Epithelial cell of proximal tubule (primary cell): ENCODE measurements around the gene C2CD4D. TPM values are rescaled to one million over a fixed set of nuclear protein-coding genes. Genes with fewer than 3 reads are reported as not detected.
A peak's percentile ranks its signal among the peaks of the same experiment; 100 is the strongest.

ENCODE experiments used
- DNase-seq: peaks from one replicate; pipeline ENCODE4 v3.0.0-alpha.2; 2011; ENCODE audit warnings: low read depth
- H3K4me3 ChIP-seq: 2 replicates; pipeline ENCODE4 v1.5.1; 2011; ENCODE audit warnings: low read depth, mild to moderate bottlenecking, low read length
- total RNA-seq: library from RNA; depleted of rRNA; stranded (reverse); fragments of >200 nt; gene quantifications from 2 replicates; pipeline ENCODE4 v1.2.3, GENCODE V29; 2015
- TF ChIP-seq, protein P1 (sequence below): conservative IDR thresholded peaks from 2 replicates; pipeline ENCODE4 v1.5.1; 2012; ENCODE audit warnings: low read depth, mild to moderate bottlenecking, low read length

C2CD4D gene
- total RNA-seq, 1 donor from 2014 or later, result 1.0 TPM

DNA sequence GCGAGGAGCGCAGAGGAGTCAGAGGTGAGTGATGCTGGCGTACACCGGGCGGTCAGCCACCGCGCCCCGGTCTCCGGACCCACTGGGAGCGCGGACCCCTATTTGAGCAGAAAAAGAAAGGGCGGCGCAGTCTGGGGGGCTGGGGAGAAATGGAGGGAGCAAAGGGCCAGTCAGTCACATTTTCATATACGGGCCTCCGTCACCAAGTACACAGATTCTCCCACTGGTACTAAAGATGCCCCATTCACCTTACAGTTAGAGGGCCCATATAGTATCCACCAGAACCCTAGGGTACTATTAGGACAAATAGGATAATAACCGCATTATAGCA, 573 bp downstream of the C2CD4D start:
- TF ChIP-seq, protein P1, sequence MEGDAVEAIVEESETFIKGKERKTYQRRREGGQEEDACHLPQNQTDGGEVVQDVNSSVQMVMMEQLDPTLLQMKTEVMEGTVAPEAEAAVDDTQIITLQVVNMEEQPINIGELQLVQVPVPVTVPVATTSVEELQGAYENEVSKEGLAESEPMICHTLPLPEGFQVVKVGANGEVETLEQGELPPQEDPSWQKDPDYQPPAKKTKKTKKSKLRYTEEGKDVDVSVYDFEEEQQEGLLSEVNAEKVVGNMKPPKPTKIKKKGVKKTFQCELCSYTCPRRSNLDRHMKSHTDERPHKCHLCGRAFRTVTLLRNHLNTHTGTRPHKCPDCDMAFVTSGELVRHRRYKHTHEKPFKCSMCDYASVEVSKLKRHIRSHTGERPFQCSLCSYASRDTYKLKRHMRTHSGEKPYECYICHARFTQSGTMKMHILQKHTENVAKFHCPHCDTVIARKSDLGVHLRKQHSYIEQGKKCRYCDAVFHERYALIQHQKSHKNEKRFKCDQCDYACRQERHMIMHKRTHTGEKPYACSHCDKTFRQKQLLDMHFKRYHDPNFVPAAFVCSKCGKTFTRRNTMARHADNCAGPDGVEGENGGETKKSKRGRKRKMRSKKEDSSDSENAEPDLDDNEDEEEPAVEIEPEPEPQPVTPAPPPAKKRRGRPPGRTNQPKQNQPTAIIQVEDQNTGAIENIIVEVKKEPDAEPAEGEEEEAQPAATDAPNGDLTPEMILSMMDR, result no peak
- H3K4me3 ChIP-seq, result peak overlapping the region; percentile 48
- no peak for DNase-seq

DNA sequence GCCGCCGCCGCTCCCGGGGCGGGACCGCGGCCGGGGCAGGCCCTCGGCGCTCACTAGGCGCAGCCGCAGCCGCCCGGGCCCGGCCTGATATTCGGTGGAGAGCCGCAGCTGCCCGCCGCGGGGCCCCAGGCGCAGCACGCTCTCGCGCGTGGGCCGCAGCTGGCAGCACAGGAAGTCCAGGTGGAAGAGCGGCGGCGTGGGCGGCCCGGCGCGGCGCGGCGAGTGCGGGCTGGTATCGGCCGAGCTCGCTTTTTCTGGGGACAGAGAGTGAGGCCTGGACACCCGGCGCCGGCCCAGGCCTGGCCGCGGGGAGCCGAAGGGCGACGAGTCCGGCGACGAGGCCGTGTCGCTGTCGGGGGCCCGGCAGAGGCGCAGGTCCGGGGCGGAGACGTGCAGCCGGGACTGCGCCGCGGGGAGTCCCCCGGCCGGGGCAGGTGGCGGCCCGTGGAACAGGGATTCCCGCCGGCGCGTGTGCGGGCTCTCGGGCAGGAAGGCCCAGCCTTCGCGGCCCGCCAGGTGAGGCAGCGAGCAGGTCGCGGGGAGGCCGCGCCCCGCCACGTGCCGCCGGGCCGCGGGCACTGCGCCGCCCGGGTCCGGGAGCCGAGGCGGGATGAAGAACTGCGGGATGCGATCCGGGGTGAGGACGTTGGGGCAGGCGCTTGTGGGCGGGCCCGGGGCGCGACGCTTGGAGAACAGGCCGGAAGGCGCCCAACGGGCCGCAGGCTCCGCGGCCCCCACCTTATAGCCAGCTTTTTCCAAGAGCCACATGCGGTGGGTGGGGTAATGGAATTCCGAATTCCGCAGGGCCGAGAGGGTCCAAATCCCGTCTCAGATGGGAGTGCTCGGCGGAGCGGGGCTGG, 1.2 kb downstream of the C2CD4D start:
- DNase-seq, result no peak

DNA sequence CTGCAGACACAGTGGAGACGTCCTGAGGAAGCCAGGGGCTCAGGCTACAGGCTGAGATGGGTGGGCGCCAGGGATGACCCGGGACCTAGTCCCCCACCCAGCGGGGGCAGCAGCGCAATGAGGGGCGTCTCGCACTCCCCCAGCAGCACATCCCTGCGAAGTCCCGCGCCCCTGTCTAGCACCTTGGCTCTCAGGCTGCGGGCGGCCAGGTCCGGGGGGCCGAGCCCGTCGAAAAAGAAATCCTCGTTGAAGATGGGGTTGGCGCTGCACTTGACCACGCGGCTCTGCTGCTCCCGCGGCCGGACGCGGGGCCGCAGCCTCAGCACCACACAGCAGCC, 1.8 kb downstream of the C2CD4D start:
- no peak overlapping the region for H3K4me3 ChIP-seq
- DNase-seq, result no peak
- TF ChIP-seq, protein P1, result no peak

More for the DNA sequence above, 1.2 kb downstream of the C2CD4D start:
- H3K4me3 ChIP-seq, result peak overlapping the region; percentile 48
- TF ChIP-seq, protein P1, result no peak

DNA sequence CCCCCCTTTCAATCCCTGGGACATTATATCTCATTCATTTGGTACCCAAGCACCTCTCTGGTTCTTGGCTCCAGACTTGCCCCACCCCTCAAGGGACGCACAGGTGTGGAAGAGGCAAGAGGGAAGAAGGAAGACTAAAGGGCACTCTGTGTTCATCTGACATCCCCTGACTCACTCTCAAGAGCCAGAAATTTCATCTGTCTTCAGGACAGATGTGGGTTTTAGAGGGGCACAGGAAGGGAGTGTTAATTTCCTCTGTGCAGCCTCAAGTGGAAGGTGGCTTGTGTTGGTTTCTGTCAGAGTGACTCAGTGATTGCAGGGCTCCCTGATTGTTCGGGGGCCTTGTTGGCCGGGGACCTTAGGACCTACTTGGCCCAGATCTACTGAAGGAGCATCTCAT, 2.4 kb downstream of the C2CD4D start:
- DNase-seq, result no peak
- TF ChIP-seq, protein P1, result no peak
- H3K4me3 ChIP-seq, result no peak overlapping the region

DNA sequence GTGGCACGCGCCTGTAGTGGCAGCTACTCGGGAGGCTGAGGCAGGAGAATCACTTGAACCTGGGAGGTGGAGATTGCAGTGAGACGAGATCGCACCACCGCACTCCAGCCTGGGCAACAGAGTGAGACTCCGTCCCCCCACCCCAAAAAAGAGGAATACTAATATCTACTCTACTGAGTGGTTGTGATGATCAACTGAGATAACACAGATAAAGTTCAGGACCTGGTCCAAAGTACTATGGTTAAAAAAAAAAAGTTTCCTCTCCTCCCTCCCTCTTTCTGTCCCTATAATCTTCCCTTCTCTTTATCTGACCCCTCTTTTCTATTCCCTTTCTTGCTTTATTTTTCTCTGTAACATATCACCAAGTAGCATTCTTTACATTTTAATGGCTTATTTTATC, 4.0 kb downstream of the C2CD4D start:
- TF ChIP-seq, protein P1, result no peak
- DNase-seq, result no peak

DNA sequence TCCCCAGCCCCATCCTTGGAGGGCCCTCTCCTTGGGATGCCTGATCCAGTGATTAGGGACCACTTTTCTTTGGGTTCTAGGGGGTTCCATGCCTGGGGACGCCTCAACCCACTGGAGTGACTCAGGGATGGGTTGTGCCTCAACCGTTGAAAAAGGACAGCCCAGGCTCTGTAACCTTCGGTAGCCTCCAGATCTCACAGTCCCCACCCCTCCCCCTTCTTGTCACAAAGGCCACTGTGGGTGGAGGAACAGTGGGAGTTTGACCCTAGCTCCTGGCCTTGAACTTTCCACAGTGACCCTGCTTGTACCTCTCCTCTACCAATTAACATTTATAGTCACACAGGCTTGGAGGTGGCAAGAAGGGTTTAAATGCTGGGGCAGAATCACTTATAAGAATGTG, 5.4 kb downstream of the C2CD4D start:
- no peak overlapping the region for H3K4me3 ChIP-seq
- TF ChIP-seq, protein P1, result no peak
- DNase-seq, result no peak

More for the DNA sequence above, 4.0 kb downstream of the C2CD4D start:
- no peak overlapping the region for H3K4me3 ChIP-seq
